Esophagus muscularis mucosa (tissue), 4 donors: ENCODE measurements around the gene TBCE. TPM values are rescaled to one million over a fixed set of nuclear protein-coding genes. Genes with fewer than 3 reads are reported as not detected.

ENCODE experiments used
- DNase-seq: peaks from one replicate; pipeline ENCODE4 v3.0.0-alpha.2; 2017; ENCODE audit errors: extremely low spot score
- H3K27ac ChIP-seq, 4 donors: fragments of 200-600 bp; sonication (generic); replicated peaks in 1 of 4; 1 replicate in 3 of 4; 2 replicates in 1 of 4; pipeline ENCODE4 v1.5.1; 2016 to 2019; ENCODE audit warnings: mild to moderate bottlenecking in 1 of 4
- H3K27me3 ChIP-seq, 4 donors: fragments of 200-600 bp; sonication (generic); one replicate each; pipeline versions ENCODE4 v1.5.1 to v1.6.0; 2016 to 2019
- H3K36me3 ChIP-seq, 4 donors: fragments of 200-600 bp; sonication (generic); one replicate each; pipeline ENCODE4 v1.5.1; 2016 to 2019
- H3K4me1 ChIP-seq, 4 donors: fragments of 200-600 bp; sonication (generic); one replicate each; pipeline ENCODE4 v1.5.1; 2016 to 2019
- H3K4me3 ChIP-seq, 4 donors: fragments of 200-600 bp; sonication (generic); 1 replicate in 2 of 4; 2 replicates in 2 of 4; pipeline ENCODE4 v1.5.1; 2016 to 2019; ENCODE audit warnings: mild to moderate bottlenecking in 4 of 4, moderate library complexity in 1 of 4
- H3K9me3 ChIP-seq, 4 donors: fragments of 200-600 bp; sonication (generic); 1 replicate in 3 of 4; 2 replicates in 1 of 4; pipeline ENCODE4 v1.5.1; 2016 to 2019
- CTCF ChIP-seq, 3 experiments: fragments of 200-600 bp in 2 of 3; fragments of 450-650 bp in 1 of 3; sonication (generic) in 2 of 3; IDR thresholded peaks; one replicate each; pipeline ENCODE4 v1.5.1; 2017 to 2019; ENCODE audit warnings: antibody characterized with exemption in 3 of 3, mild to moderate bottlenecking in 2 of 3, moderate library complexity in 1 of 3
- EP300 ChIP-seq: sonication (generic); formaldehyde crosslinking; IDR thresholded peaks from one replicate; pipeline ENCODE4 v1.6.1; 2017; ENCODE audit warnings: antibody characterized with exemption
- POLR2A ChIP-seq: fragments of 450-650 bp; IDR thresholded peaks from one replicate; pipeline ENCODE4 v1.6.1; 2017; ENCODE audit warnings: antibody characterized with exemption, moderate library complexity, mild to moderate bottlenecking, low read depth
- POLR2AphosphoS5 ChIP-seq, 2 donors: sonication (generic); formaldehyde crosslinking; IDR thresholded peaks; one replicate each; pipeline ENCODE4 v1.6.1; 2017; ENCODE audit warnings: antibody characterized with exemption in 2 of 2
- WGBS: methylation state at CpG from one replicate; pipeline ENCODE4 v1.1.5; 2018; 5-methylcytosine and 5-hydroxymethylcytosine counted together
- intact Hi-C: fragments of 100-400 bp; cut with DNase I; formaldehyde crosslinking; loops from one replicate; pipeline ENCODE4 v1.15.1; 2023
- small RNA-seq, 3 donors: library from RNA; depleted of rRNA; stranded (forward); fragments of <200 nt; gene quantifications; one replicate each; pipeline ENCODE3, GENCODE V24; 2016
- total RNA-seq, 4 donors: library from RNA; depleted of rRNA; stranded (reverse); fragments of >200 nt; gene quantifications; one replicate each; pipeline versions ENCODE4 v1.1.0 to v1.2.1, GENCODE V29; 2016

Gene TBCE
- total RNA-seq, 4 donors from 2014 or later, result 10.6 to 21.6 (median 15.3) TPM

GRCh38 chr1:235495551-235495950 lies 128.3 kb downstream of the TBCE start:
- Histone ChIP-seq H3K36me3 (peaks cover 11 to 31% (median 24%) of the 10 kb centered on the region in 4 donors), H3K27me3 (no peaks in the 10 kb centered on the region), H3K9me3 (no peaks in the 10 kb centered on the region), H3K4me1 (peaks cover 0 to 27% (median 13%) of the 10 kb centered on the region in 4 donors), H3K27ac (no peak overlapping the region), H3K4me3 (no peak overlapping the region)
- 46% methylated on average over 2 of the region's 2 CpGs for WGBS
- TF ChIP-seq POLR2AphosphoS5 (IDR thresholded peaks at IDR 0.05), result no peak
- no peak for TF ChIP-seq POLR2A
- no peak for TF ChIP-seq CTCF (IDR thresholded peaks at IDR 0.05)
- no peak for TF ChIP-seq EP300
- intact Hi-C loops, result no loop called here
- DNase-seq, result no peak

- Histone ChIP-seq H3K36me3 (no peaks in the 10 kb centered on the region), H3K4me1 (peaks cover 21 to 54% (median 42%) of the 10 kb centered on the region in 4 donors), H3K27ac (peak overlapping the region; percentile 96 to 98 (median 98)), H3K9me3 (no peaks in the 10 kb centered on the region), H3K4me3 (no peak overlapping the region), H3K27me3 (no peaks in the 10 kb centered on the region)
- intact Hi-C loops, result loop anchor here (10.0 kb wide), 2 partner anchors 176 to 564 kb away; partner anchors contain the start of genes ARID4B, GGPS1 and NID1
- no peak for DNase-seq
- WGBS, result 75% methylated on average over 5 of the region's 5 CpGs
- TF ChIP-seq CTCF (IDR thresholded peaks at IDR 0.05) (no peak), EP300 (no peak), POLR2AphosphoS5 (IDR thresholded peaks at IDR 0.05) (no peak), POLR2A (no peak)
Measured at GRCh38 chr1:235500971-235501540, 133.8 kb downstream of the TBCE start.

Small RNA genes lying within 50 kb of the gene (small RNA-seq; reads per million reads assigned to genes)
- gene AL391994.1 (0 reads per million in 3 donors), gene RPS21P1 (0 reads per million in 3 donors)

Other genes with a start within 250 kb of the TBCE start
- gene TOMM20, start 238.6 kb upstream of the TBCE start, total RNA-seq, result 10 to 100 TPM; 59.7 to 94.3 (median 86.3) TPM
- gene RBM34, start 206.2 kb upstream of the TBCE start, total RNA-seq, result 10 to 100 TPM; 41.9 to 57.2 (median 53.4) TPM
- 10 to 100 TPM; 23.0 to 38.2 (median 29.2) TPM for gene ARID4B, start 39.2 kb upstream of the TBCE start, total RNA-seq
- gene GGPS1, start 38.9 kb upstream of the TBCE start, total RNA-seq, result 10 to 100 TPM; 25.7 to 30.5 (median 28.7) TPM
- 10 to 100 TPM; 49.0 to 68.4 (median 55.5) TPM for gene B3GALNT2, start 137.0 kb downstream of the TBCE start, total RNA-seq